GM12892 (cell line): ENCODE data around the gene SUGT1.
"Not testable (repeated sequence)": the region's sequence is repeated elsewhere in the genome, so short reads cannot be mapped to it uniquely, and the experiment has no call there.

Experiments
- POLR2A ChIP-seq: IDR thresholded peaks from 2 replicates; pipeline ENCODE4 v1.6.1; 2011; ENCODE audit warnings: low read depth, low read length, control low read depth
- POLR2AphosphoS5 ChIP-seq: IDR thresholded peaks from 2 replicates; pipeline ENCODE4 v1.6.1; 2011; ENCODE audit warnings: low read depth, low read length, control low read depth

GRCh38 chr13:52608184-52608583 is 44.5 kb upstream of the SUGT1 start:
- TF ChIP-seq POLR2AphosphoS5, POLR2A: not testable (repeated sequence)
